NCI-H460 (cell line): ENCODE data around the gene SELENOH. TPM values are rescaled to one million over a fixed set of nuclear protein-coding genes. Genes with fewer than 3 reads are reported as not detected.
"Not testable (repeated sequence)": the region's sequence is repeated elsewhere in the genome, so short reads cannot be mapped to it uniquely, and the experiment has no call there.

Experiments used
- DNase-seq: peaks from one replicate; pipeline ENCODE4 v3.0.0-alpha.2; 2016; ENCODE audit warnings: low read depth; ENCODE audit errors: extremely low read depth
- polyA plus RNA-seq: library from polyadenylated mRNA; depleted of rRNA; stranded (reverse); fragments of >200 nt; gene quantifications from 2 replicates; pipeline ENCODE4 v1.2.3, GENCODE V29; 2014; cell fraction: nucleus; rRNA removed
- total RNA-seq: library from RNA; depleted of rRNA; stranded (reverse); fragments of >200 nt; shearing (Covaris generic); gene quantifications from 2 replicates; pipeline ENCODE4 v1.2.3, GENCODE V29; 2014; rRNA removed

The SELENOH gene, protein sequence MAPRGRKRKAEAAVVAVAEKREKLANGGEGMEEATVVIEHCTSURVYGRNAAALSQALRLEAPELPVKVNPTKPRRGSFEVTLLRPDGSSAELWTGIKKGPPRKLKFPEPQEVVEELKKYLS
- total RNA-seq, result 85.9 and 104 TPM in 2 replicates
- 177 and 182 TPM in 2 replicates for polyA plus RNA-seq

DNA sequence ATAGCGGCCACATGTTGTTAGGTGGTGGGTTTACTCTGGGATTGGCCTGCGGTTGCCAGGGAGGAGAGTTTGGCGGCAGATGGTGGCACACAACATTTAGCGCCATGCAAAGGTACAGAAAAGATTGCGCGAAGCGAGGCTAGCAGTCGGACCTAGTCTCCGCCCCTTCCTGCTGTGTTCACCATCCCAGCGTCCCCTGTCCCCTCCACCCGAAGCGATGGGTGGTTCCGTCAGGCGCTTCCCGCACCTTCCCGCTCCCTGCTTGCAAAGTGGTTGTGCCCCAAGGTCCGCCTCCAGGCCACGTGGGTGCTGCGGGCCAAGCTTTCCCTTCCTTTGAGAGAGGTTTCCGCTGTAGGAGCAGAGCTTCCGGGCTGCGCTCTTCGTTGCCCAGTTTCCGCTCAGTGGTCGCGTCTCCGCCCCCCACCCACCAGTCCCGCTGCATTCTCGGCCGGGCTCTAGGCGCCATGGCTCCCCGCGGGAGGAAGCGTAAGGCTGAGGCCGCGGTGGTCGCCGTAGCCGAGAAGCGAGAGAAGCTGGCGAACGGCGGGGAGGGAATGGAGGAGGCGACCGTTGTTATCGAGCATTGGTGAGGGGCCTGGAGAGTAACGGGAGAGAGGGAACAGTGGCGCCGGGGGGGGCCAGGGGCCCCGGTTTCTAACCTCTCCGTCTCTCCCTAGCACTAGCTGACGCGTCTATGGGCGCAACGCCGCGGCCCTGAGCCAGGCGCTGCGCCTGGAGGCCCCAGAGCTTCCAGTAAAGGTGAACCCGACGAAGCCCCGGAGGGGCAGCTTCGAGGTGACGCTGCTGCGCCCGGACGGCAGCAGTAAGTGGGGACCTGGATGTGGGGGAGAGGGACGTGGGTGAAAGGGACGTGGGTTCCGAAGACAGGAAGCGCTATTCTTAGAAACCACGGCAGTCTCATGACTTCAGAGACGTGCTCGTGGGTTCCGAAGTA, at the start of gene SELENOH:
Gene SELENOH (plus strand): TSS at position 360 of the 955 bp plus-strand sequence. CDS start 105 bp downstream, at position 465.
- DNase-seq, result peak; percentile 91

DNA sequence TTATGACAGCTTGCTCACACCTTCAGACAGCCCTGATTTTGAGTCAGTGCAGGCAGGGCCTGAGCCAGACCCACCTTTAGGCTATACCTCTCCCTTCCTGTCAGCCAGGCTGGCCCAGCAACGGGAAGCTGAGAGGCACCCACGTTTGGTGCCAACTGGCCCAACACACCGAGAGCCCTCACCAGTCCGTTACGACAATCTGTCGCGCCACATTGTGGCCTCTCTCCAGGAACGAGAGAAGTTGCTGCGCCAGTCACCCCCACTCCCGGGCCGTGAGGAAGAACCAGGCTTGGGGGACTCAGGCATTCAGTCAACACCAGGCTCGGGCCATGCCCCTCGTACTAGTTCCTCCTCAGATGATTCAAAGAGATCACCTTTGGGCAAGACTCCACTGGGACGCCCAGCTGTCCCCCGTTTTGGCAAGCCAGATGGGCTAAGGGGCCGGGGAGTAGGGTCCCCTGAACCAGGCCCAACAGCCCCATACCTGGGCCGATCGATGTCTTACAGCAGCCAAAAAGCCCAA, 42.4 kb upstream of the SELENOH start:
- DNase-seq, result no peak

DNA sequence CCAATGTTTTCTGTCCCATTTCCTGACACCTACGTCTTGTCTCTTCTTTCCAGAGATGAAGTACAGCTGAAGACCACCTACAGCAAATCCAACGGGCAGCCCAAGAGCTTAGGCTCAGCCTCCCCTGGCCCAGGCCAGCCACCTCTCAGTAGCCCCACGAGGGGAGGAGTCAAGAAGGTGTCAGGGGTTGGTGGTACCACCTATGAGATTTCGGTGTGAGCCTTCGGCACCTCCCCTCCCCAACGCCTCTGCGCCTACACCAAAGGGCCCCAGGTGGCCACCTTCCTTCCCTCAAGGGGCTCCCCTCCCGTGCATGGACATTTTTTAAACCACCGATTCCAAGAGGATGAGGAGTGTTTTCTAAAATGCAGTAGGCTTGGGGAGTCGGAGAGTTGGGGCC, 41.5 kb upstream of the SELENOH start:
- DNase-seq, result no peak

DNA sequence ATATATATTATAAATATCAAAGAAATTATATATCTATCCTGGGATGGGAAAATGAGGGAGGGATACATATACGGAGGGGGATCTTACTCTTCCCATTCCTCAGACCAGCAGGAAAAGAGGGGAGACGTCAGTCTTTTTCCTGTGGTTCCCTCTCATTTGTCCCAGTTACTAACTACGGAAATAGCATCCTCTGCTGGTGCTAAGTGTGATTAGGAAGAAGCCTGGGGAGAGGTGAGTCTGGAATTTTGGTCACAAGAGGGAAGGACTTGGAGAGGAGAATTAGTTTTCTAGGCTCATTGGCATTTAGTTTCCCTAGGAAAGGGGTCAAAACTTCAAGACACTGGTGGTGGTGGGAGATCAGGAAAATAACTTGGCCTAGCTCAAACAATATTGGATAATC, 40.9 kb upstream of the SELENOH start:
- no peak for DNase-seq

DNA sequence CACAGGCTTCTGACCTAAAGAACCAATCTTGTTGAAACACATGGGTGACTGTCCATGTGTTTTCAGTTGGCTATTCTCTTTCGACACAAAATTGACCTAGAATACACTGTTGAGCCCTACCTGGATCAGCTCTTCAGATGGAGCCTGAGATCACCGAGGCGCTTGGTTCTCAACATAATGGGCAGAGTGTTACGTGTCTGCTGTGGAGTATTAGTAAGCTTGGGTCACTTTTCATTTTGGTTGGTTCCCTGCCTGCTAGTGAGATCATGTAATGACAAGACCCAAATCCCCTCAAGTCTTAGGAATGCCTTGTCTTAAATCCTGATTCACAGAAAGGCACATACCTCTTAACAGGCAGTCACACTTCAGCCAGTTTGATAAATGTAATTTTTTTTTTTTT, 38.0 kb upstream of the SELENOH start:
- no peak for DNase-seq

DNA sequence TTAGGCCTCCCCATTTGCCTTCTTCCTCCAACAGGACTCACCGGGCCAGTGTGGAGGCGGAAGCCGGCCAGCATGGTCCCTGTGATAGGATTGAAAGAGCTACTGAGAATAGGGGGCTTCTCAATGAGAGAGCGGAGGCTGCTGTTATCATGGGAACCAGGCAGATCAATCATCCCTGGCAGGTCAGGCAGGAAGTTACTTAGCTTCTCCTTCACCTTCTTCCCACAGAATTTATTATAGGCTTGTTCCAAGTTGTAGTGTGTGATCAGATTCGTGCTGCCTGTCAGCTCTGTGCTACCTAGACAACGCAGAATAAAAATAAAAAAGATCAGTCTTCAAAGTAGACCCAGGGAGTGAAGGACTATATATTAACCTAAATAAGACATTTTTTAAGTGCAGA, 36.4 kb upstream of the SELENOH start:
- no peak for DNase-seq

DNA sequence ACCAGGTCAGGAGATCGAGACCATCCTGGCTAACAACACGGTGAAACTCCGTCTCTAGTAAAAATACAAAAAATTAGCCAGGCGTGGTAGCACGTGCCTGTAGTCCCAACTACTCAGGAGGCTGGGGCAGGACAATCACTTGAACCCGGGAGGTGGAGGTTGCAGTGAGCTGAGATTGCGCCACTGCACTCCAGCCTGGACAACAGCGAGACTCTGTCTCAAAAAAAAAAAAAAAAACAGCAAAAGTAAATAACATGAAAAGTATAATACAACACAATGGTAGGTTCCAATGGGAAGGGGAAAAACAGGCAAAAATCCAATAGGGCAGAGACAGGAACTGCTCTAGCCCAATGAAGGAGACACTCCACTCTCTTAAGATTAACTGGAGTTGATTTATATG, 35.9 kb upstream of the SELENOH start:
- not testable (repeated sequence) for DNase-seq

DNA sequence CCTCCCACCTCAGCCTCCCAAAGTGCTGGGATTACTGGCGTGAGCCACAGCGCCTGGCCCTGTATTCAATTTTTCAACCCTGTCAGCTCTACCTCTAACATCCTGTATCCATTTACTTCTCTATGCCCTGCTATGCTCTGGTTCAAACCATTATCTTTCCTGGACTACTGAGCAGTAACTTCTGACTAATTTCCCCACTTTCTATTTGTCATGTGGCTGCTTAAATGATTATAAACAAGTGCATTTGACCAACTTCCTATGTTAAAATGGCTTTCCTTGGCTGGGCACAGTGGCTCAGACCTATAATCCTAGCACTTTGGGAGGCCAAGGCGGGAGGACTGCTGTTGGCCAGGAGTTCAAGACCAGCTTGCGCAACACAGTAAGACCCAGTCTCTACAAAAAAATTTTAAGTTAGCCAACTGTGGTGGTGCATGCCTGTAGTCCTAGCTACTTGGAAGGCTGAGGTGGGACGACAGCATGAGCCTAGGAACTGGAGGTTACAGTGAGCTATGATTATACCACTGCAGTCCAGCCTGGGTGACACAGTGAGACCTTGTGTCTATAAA, 31.4 kb upstream of the SELENOH start:
- no peak for DNase-seq

DNA sequence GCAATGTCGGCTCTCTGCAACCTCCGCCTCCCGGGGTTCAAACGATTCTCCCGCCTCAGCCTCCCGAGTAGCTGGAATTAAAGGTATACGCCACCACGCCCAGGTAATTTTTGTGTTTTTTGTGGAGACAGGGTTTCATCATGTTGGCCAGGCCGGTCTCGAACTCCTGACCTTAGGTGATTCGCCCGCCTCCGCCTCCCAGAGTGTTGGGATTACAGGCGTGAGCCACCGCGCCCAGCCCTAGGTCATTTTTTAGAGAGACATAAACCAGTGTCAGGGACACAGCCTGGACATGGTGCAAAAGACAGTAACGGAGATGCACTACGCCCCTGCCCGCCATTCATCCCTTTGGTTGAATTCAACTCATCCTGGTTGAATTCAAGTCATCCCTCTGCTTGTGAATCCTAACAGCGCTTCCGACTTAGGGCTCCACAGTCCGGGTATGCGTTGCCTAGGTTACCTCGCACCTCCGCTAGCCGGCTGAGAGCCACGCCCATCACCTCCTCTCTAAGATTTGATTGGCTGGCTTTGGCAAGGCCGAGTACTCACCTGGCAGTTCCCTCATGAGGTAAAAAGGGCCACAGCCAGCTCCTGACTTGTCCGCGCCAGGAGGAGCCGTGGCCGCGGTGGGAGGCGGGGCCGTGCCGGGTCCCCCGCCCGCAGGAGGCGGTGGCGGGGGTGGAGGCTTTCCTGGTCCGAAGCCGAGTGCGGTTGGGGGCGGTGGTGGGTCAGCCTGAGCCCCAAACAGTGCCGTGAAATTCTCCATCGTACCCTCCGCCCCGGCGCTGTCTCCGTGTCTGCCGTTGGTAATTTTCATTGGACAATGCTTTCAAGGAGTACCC, 29.7 kb upstream of the SELENOH start, which contains the start of gene MED19:
Gene MED19 (minus strand): TSS at position 802 of the 842 bp plus-strand sequence. CDS start 36 bp downstream, at position 766.
- DNase-seq, result peak; percentile 44

DNA sequence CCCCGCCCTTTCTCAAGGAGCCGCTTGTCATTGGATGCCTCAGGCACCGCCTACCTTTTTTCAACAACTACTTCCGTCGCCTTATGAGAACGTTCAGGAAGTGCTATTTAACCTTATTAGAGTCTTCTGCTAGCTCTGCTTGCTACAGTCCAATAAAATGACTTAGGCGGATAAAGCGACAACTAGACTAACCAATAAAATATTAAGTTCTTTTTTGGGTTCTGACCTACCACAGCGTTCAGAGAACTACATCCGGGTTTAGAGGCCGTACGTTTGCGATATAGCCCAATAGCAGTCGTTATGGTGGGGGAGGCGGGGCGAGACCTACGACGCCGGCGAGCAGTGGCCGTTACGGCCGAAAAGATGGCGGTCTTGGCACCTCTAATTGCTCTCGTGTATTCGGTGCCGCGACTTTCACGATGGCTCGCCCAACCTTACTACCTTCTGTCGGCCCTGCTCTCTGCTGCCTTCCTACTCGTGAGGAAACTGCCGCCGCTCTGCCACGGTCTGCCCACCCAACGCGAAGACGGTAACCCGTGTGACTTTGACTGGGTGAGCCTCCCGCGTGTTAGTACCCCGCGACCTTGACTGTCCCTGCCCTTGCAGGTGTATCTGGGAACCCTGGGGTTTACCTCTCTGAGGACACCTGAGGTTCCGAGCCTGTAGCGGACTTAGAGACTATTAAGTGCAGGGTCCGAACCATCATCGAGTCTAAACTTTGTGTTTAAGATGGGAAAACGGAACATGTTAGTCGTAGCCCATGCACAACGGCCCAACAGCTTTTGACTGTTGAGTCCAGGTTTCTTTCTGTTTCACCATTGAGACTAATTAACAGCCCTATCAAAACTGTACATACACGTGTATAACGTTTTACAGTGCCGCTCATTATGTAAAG, 28.8 kb upstream of the SELENOH start, which contains the start of gene TMX2:
Gene TMX2 (plus strand): TSS at position 338 of the 895 bp plus-strand sequence. CDS start 26 bp downstream, at position 364.
- DNase-seq, result peak; percentile 97

DNA sequence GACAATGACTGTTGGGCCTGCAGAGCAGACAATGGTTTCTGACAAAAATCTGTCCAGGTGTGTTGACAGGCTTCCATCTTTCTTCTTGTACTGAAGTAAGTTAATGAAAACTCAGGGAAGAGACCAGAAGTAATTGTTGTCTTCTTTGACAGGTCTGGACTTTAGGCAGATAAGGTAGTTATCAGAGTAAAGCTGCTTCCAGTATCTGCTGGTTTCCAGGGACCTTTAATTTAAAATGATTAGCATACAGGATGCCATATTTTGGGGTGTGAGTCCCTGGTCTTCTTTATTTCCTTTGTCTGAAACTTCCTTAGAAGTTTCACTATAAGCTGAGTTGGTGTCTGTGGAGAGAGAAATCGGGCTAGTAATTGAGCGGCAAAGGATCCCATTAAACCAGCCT, 27.5 kb upstream of the SELENOH start:
- DNase-seq, result no peak

DNA sequence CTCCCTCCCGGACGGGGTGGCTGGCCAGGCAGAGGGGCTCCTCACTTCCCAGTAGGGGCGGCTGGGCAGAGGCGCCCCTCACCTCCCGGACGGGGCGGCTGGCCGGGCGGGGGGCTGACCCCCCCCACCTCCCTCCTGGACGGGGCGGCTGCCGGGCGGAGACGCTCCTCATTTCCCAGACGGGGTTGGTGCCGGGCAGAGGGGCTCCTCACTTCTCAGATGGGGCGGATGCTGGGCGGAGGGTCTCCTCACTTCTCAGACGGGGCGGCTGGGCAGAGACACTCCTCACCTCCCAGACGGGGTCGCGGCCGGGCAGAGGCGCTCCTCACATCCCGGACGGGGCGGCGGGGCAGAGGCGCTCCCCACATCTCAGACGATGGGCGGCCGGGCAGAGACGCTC, 24.6 kb upstream of the SELENOH start:
- DNase-seq, result not testable (repeated sequence)

DNA sequence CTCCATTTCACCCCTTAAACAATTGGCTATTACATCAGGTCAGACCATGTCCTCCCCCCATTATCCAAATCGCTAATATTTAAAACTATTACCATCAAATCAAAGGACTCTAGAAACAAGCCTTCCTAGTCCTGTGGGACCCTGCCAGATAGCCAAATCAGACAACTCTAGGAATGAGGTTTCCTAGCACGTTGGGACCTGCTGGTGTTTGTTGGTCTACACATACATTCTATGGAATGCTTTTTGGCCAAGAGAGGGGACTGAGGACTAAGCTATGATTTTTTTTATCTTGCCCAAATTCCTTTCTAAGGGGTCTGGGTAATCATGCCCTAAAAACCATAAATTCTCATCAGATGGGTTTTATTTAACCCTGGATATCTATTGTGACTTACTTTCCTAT, 14.1 kb upstream of the SELENOH start:
- DNase-seq, result no peak

DNA sequence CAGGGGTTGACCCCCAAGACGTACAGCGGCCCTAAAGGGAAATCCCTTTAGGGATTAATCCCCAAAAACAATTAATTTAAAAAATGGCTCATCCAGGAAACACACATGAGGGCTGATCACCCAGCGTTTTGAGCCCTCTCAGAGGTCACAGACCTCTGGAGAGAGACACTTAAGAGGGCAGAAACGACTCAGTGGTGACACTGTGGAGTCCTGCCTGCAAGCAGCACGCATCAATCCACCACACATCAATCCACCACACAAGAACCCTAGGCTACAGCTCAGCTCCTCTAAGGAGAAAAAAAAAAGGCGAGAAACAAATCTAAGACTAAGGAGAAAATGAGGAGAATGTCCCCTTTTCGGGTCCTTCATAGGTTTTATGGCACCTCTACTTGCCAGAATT, 12.5 kb upstream of the SELENOH start:
- DNase-seq, result no peak

DNA sequence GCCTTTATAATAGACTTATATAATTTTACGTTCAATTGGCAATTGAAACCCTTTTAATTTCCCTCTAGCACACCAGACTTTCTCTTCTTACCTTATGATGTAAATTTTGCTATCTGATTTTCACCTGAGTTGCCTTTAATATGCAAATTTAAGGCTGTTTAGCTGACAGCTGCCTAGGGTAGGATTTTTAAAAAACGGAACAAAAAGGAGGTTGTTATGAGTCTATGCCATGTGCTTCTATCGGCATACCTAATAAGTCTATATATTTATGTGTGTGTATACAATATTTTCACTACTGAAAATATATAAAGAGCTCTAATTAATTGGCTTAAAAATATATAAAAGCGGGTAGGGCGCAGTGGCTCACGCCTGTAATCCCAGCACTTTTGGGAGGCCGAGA, 11.8 kb upstream of the SELENOH start:
- DNase-seq, result no peak

DNA sequence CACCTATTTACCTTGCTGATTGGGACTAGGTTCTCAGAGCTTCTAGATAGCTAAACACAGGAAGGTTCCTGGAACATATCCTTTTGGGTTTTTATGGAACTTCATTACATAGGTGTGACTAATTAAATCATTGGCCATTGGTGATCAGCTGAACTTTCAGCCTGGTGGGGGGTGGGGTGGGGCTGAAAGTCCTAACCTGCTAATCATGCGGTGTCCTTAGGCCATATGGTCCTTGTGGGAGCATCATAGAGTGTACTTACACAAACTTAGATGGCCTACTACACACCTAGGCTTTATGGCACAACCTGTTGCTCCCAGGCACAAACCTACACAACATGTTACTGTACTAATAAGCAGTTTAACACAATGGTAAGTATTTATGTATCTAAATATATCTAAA, 8.6 kb upstream of the SELENOH start:
- no peak for DNase-seq

DNA sequence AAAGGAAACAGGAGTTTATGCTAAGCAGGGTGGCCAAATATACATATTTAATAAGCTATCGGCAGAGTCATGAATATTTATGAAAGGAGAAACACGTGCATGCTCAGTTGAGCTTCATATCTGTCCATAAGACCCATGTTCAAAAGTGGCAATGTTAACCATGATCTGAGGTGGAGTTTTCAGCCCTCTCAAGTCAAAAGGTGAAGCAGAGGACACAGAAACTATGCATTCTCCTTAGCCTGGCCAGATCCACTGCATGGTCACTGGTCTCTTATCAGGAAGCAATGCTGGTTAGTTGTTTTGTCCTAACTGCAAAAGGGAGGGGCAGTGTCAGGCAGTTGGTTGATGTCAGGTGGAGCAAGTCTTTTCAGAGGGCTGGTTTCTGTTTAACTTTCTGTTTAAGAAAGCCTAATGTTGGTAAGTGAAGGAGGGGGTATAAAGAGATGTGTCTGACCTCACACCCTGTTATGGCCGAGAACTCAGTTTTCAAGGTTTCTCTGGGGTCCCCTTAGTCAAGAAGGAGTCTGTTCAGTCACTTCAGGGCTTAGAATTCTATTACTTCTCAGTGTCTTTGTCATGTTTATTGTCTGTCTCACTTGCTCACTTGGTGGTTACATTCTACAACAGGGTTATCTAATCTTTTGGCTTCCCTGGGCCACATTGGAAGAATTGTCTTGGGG, 5.5 kb upstream of the SELENOH start:
- no peak for DNase-seq

DNA sequence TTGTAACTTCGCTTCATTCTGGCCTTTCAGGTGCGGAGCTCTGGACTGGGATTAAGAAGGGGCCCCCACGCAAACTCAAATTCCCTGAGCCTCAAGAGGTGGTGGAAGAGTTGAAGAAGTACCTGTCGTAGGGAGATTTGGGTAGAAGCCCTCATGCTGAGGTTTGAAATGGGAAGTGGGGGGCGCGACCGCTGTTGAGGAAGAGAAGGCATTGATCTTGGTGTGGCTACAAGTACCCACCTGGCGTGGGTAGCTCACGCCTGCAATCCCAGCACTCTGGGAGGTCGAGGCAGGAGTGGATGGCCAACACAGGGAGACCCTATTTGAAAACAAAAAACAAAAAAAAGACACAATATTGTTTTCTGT, 779 bp downstream of the SELENOH start:
- DNase-seq, result no peak

DNA sequence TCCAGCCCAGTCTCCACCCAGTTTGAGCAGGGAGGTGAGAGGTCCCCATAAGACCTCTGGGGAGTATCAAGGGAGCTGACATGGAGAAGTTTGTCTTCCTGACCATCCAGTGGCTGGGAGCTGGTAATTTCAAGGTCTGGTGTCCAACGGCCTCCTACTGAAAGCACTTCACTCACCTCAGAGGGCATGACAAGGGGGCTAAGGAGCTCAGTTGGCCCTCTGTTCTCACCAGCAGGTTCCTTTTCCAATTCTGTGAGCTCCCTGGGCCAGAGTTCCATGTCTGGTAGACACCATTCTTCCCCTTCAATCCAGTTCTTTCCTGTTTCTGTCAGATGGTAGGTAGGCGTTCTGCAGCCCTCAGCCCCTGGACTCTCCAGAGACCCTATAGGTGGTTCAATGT, 3.1 kb downstream of the SELENOH start:
- DNase-seq, result no peak
